Stomach smooth muscle (tissue), 2 donors: Measurements from ENCODE around the gene RAMP1.

Experiments
- H3K27ac ChIP-seq: one replicate; pipeline ENCODE4 v1.7.0; 2013; ENCODE audit warnings: mild to moderate bottlenecking, low read length, inconsistent platforms
- H3K27me3 ChIP-seq, 2 donors: one replicate each; pipeline ENCODE4 v1.7.0; 2013; ENCODE audit warnings: low read length in 2 of 2; ENCODE audit not compliant: insufficient read depth in 2 of 2, control insufficient read depth in 1 of 2
- H3K36me3 ChIP-seq, 2 donors: one replicate each; pipeline ENCODE4 v1.7.0; 2013; ENCODE audit warnings: low read length in 2 of 2; ENCODE audit not compliant: control insufficient read depth in 2 of 2, insufficient read depth in 2 of 2
- H3K4me1 ChIP-seq: one replicate; pipeline ENCODE4 v1.7.0; 2013; ENCODE audit warnings: low read length; ENCODE audit not compliant: control insufficient read depth, insufficient read depth
- H3K4me3 ChIP-seq, 2 donors: one replicate each; pipeline ENCODE4 v1.7.0; 2013; ENCODE audit warnings: low read length in 2 of 2
- H3K9ac ChIP-seq, 2 donors: one replicate each; pipeline ENCODE4 v1.7.0; 2013; ENCODE audit warnings: low read length in 2 of 2, mild to moderate bottlenecking in 1 of 2
- H3K9me3 ChIP-seq, 2 donors: one replicate each; pipeline ENCODE4 v1.7.0; 2013; ENCODE audit warnings: low read length in 2 of 2; ENCODE audit not compliant: control insufficient read depth in 2 of 2
- donor health status: healthy.
- donor health status: Pancreatic carcinoma.

Gene RAMP1

DNA sequence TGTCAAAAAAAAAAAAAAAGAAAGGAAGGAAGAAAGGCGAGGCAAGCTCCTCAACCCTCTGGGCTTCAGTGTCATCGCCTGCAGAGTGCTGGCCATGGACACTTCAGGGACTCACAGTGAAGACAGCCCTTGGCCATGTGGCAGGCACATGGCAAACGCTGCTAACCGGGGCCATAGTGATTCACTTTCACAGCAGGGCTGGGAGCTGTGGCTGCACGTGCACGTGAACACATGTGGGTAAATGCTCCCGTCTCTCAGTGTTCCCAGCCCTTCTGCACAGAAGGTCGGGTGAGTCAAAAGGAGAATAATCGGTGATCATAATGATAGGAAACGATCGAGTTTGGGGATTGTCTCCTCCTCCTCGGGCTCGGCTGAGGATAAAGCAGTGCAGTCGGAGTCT is 61.2 kb downstream of the RAMP1 start:
- Histone ChIP-seq H3K9me3 (no peaks in the 10 kb centered on the region), H3K9ac (no peak overlapping the region), H3K4me3 (no peak overlapping the region), H3K4me1 (peaks cover 12% of the 10 kb centered on the region), H3K27ac (no peak overlapping the region), H3K36me3 (peaks cover 2 to 3% of the 10 kb centered on the region in 2 donors), H3K27me3 (no peaks in the 10 kb centered on the region)

- Histone ChIP-seq H3K4me1 (peaks cover 12% of the 10 kb centered on the region), H3K4me3 (no peak overlapping the region), H3K9ac (no peak overlapping the region), H3K27ac (no peak overlapping the region), H3K36me3 (peaks cover 2 to 3% of the 10 kb centered on the region in 2 donors), H3K9me3 (no peaks in the 10 kb centered on the region), H3K27me3 (no peaks in the 10 kb centered on the region)
Measured at GRCh38 chr2:237921967-237922492, 62.6 kb downstream of the RAMP1 start.

GRCh38 chr2:237922641-237923361 is 63.4 kb downstream of the RAMP1 start:
- Histone ChIP-seq H3K36me3 (peaks cover 2 to 3% of the 10 kb centered on the region in 2 donors), H3K27me3 (no peaks in the 10 kb centered on the region), H3K9me3 (no peaks in the 10 kb centered on the region), H3K4me1 (peaks cover 12% of the 10 kb centered on the region), H3K4me3 (peak overlapping the region; percentile 35 to 64), H3K9ac (peak overlapping the region in 1 of 2 donors; percentile 22), H3K27ac (peak overlapping the region; percentile 18)

DNA sequence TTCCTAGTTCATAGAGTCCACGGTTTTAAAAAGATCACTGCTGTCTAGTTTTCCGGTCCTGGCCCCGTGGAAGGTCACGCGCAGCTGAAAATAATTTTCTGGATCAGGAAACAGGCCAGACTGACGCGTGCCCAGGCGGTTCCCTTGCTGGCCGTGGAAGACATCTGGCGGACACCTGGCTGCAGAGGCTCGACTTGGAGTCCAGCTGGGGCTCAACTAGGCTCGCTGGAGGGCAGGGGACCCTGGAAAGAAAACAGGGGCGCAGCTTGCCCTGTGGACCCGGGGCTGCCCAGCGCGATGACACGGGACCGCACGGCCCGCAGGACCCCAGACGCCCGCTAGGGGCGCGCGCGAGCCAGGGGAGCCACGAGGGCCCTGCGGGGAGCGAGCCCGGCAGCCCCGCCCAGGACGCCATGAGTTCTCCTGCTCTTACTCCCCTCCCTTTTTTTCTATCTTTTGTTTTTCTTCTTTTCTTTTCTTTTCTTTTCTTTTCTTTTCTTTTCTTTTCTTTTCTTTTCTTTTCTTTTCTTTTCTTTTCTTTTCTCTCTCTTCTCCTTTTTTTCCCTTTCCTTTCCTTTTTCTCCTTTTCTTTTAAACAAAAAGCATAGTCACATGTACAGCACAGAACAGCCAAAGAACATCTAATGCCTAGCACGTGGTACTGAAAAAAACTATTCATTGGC is 64.2 kb downstream of the RAMP1 start:
- peak overlapping the region in 1 of 2 donors; percentile 22 for H3K9ac ChIP-seq
- H3K27ac ChIP-seq, result peak overlapping the region; percentile 18
- no peaks in the 10 kb centered on the region for H3K27me3 ChIP-seq
- H3K9me3 ChIP-seq, result no peaks in the 10 kb centered on the region
- peaks cover 2 to 3% of the 10 kb centered on the region in 2 donors for H3K36me3 ChIP-seq
- peak overlapping the region; percentile 35 to 64 for H3K4me3 ChIP-seq
- peaks cover 12% of the 10 kb centered on the region for H3K4me1 ChIP-seq

DNA sequence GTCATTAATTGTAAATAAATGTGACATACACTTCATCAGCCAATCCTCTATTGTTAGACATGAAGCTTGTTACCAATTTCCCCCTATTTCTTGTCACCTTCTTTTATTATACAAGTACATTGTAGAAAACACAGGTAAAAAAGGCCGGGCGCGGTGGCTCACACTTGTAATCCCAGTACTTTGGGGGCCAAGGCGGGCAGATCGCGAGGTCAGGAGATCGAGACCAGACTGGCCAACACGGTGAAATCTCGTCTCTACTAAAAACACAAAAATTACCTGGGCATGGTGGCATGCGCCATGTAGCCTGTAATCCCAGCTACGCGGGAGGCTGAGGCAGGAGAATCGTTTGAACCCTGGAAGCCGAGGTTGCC is 64.7 kb downstream of the RAMP1 start:
- Histone ChIP-seq H3K9ac (no peak overlapping the region), H3K9me3 (no peaks in the 10 kb centered on the region), H3K36me3 (peaks cover 2 to 3% of the 10 kb centered on the region in 2 donors), H3K4me3 (no peak overlapping the region), H3K4me1 (peaks cover 9% of the 10 kb centered on the region), H3K27ac (no peak overlapping the region), H3K27me3 (no peaks in the 10 kb centered on the region)

DNA sequence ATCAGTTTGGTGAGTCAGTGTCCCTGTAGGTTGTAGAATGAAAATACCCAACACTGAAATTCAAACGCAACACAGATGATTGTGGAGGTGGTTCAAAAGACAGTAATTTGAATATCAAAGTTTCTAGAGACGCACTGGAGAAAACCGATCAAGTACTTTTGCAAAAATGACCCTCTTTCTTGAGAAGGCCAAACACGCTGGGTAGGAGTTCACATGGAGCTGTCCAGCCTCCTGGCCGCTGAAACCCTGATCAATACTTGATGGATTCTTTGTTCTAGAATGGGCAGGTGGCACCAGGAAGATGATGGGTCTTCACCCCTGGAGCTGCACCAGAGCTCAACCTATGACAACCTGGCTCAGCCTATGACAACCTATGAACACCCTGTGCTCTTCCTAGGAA is 67.7 kb downstream of the RAMP1 start:
- Histone ChIP-seq H3K4me1 (peaks cover 24% of the 10 kb centered on the region), H3K36me3 (no peaks in the 10 kb centered on the region), H3K9ac (no peak overlapping the region), H3K4me3 (no peak overlapping the region), H3K27me3 (no peaks in the 10 kb centered on the region), H3K9me3 (no peaks in the 10 kb centered on the region), H3K27ac (no peak overlapping the region)

GRCh38 chr2:237927986-237928385 is 68.6 kb downstream of the RAMP1 start:
- Histone ChIP-seq H3K27me3 (no peaks in the 10 kb centered on the region), H3K9ac (no peak overlapping the region), H3K4me3 (no peak overlapping the region), H3K4me1 (peaks cover 23% of the 10 kb centered on the region), H3K27ac (no peak overlapping the region), H3K36me3 (no peaks in the 10 kb centered on the region), H3K9me3 (no peaks in the 10 kb centered on the region)

DNA sequence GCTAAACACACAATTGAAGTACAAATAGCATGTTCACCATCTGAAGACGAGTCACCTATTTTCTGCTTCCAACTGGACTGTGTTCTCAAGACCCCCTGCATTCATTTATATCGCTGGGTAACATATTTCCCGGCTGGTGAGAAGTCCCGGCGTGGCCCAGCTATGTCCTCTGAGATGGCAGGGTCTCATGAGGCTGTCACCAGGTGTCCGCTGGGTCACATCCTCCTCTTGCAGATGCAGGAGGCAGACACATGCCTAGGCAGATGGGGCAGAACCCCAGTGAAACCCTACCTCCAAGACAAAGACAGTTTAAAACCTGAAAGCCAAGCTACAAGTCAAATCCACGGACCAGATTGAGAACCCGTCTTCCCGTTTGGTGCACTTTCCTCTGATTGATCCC is 70.6 kb downstream of the RAMP1 start:
- no peak overlapping the region for H3K4me3 ChIP-seq
- H3K36me3 ChIP-seq, result no peaks in the 10 kb centered on the region
- no peak overlapping the region for H3K27ac ChIP-seq
- H3K9ac ChIP-seq, result no peak overlapping the region
- no peaks in the 10 kb centered on the region for H3K9me3 ChIP-seq
- H3K4me1 ChIP-seq, result peaks cover 16% of the 10 kb centered on the region
- no peaks in the 10 kb centered on the region for H3K27me3 ChIP-seq

GRCh38 chr2:237931205-237931721 is 71.8 kb downstream of the RAMP1 start:
- Histone ChIP-seq H3K4me1 (peaks cover 16% of the 10 kb centered on the region), H3K27ac (peak overlapping the region; percentile 6)

GRCh38 chr2:237932731-237933131 is 73.3 kb downstream of the RAMP1 start:
- H3K27me3 ChIP-seq, result no peaks in the 10 kb centered on the region
- no peak overlapping the region for H3K4me3 ChIP-seq
- no peak overlapping the region for H3K9ac ChIP-seq
- no peak overlapping the region for H3K27ac ChIP-seq
- H3K9me3 ChIP-seq, result no peaks in the 10 kb centered on the region
- no peaks in the 10 kb centered on the region for H3K36me3 ChIP-seq
- H3K4me1 ChIP-seq, result peaks cover 16% of the 10 kb centered on the region

More at GRCh38 chr2:237931205-237931721, 71.8 kb downstream of the RAMP1 start:
- Histone ChIP-seq H3K9me3 (no peaks in the 10 kb centered on the region), H3K4me3 (peak overlapping the region; percentile 15 to 28), H3K27me3 (no peaks in the 10 kb centered on the region), H3K36me3 (no peaks in the 10 kb centered on the region), H3K9ac (no peak overlapping the region)
